RKO (cell line): ENCODE data around the gene ENTR1.

Experiments used
- DNase-seq: peaks from one replicate; pipeline ENCODE4 v3.0.0-alpha.2; 2016; ENCODE audit warnings: low spot score

Gene ENTR1

DNA sequence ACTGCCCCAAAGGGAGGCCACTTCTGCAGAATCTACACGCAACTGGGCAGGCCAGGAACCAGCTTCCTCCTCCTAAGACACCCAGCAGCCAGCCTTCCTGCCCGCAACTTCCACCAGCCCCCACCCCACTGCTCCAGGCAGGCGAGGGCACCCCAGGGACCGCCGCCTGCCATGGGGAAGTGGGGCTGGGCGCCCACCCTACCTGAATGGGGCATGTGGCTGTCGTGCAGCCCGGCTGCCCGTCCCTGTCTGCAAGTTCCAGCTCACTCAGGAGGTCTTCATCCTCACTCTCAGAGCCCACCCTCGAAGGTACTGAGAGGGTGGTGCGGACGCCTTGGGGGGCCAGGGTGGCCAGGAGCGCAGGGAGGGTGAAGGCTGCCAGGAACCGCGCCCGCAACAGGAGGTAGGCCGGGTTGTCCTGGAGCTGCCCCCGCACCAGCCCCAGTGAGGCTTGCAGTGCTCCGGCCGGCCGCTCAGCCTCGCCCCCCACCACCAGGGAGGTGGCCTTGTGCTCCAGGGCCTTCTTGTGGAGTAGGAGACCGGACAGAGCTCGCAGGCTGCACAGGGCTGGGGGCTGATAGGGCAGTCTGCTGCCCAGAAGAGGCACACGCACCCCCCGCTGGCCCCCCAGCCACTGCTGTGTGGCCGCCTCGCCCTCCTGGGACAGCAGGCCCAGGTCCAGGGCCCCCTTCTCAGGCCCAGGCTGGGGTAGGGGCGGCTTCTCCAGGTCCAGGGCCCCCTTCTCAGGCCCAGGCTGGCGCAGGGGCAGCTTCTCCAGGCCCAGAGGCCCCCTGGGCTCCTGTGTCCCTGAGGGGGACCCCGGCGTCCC lies 32.9 kb downstream of the ENTR1 start:
- DNase-seq = no peak

DNA sequence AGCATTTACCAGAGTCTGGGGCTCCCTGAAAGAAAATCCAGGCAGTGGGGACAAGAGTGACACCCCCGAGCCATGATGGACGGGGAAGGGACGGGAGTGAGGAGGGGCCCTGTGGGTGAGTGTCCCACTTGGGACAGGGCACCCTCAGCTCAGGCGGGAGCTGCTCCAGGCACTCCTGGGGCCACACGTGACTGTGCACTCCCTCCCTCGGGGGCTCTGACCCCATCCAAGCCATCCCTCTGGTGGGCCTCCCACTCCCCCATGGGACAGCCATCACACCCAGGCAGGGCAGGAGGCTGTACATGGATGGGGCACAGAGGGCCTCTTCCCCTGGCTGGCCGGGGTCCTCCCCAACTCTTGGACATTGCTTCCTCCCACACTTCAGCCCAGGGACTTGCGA lies 34.0 kb downstream of the ENTR1 start:
- no peak for DNase-seq

DNA sequence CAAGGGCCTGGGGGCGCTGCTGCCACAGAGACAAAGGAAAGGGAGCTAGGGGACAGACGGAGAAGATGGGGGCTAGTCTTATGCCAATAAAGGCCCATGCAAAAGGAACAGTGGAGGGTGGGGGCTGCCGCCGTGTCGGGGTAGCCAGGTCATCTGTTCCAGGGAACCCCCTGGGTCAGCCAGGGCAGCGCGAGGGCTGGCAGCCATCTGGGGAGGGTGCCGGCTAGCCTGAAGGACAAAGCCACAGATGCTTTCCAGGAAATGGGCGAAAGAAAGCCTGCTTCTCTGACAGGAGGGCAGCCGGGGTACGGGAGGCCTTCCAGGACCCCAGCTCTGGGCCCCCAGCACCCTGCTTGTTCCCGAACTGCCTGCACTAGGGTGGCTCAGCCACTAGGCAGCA lies 35.3 kb downstream of the ENTR1 start:
- no peak for DNase-seq

DNA sequence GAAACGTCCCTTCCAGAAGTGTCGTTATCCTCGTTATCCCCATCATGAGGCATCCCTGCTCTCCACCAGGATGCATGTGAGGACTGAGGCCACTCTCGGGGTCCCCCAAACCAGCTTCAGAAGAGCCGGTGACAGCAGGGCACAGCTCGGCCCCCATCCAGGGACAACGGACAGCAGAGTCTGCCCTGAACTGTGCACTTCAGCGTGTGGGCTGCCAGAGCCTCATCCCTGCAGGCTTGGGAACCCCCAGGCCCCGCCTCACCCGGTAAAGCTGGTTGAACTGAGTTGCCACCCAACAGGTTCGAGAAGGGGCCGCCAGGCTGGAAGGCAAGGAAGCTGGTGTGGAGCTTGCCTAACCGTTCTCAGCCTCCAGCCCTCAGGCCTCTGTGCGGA lies 36.2 kb downstream of the ENTR1 start:
- no peak for DNase-seq

DNA sequence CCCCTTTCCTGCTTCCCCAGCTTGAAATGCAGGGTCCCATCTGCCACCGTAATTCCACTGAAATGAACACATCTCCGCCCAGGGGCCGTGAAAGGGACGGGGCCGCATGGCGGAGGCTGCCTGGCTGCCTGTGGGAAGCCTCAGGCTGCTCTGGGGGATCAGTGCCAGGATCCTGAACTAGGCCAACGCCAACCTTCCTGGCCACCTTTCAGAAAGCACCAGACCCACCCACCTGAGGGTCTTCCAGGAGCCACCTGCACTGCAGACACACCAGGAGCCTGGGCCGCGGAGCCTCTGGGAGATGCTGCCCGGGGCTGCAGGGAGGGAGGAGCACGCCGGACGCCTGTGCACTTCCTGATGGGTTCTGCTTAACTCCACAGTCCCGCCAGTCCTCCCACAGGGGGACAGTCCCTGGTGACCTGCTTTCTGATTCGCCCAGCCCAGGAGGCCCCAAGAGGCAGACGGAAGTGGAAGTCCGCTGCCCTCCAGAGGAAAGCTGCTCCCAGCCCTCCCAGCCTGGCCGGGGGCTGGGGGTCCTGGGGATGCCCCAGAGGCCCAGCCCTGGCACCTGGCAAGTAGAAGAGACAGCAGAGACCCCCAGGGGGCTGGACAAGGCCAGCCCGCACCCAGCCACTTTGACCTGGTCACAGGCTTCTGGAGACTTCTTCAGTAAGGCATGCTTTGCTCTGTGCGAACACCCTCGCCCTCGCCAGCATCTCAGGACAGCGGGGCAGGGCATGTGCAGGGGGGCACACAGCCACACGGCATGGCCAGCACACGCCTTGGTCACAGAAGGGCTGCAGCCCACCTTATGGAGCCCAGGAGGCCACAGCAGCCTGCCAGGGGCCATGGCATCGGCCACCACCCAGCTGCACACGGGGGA lies 36.9 kb downstream of the ENTR1 start, which contains the start of gene CARD9:
Gene CARD9 (minus strand): TSS at position 370 of the 883 bp plus-strand sequence. CDS start 1,591 bp downstream, outside the sequence.
- no peak for DNase-seq

DNA sequence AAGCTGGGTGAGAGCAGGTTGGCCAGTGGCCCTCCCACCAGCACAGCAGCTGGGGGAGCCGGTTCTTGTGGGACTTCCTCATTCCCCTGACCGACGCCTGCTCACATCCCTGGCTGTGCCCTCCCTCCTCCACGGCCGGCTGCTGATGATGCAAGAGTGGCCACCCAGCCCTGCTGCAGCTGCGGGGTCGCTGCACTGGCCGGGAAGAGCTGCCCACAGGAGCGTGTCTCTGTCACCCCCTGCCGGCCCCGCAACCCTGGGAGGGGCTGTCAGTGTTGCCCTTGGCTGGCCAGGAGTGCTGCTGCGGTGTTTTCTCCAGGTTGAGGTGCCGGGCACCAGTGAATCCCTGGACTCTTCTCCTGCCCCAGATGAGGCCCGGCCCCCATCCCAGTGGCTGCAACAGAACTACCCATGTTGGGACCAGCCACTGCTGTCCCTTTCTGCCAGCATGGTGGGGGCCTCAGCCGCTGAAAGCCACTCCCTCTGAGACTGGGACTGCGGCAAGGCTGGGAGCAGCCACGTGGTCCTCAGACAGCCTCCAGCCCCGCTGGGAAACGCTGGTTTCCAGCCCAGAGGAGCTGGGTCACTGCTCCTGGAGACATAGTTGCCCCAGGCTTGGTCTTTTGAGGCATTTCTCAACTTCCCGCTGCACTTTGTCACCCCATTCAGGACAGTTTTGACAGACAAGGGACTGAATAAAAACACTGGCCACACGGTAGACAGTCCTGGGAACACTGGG lies 37.7 kb downstream of the ENTR1 start:
- no peak for DNase-seq

DNA sequence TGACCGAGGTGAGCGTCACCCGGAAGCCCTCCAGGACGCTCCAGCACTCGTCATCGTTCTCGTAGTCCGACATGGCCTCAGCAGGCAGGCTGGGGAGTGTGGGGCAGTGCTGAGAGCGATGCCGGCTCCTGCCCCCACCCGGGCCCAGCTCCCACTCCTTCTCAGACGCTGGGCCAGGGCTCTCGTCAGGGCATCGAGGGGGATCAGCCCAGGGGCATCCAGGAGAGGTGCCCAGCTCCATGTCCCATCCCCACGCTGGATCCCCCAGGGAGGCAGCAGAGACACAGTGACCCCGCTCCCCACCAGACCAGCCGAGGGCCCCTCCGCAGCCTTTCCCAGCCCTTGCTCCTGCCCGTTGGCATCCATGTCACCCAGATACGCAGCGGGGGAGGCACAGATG lies 38.4 kb downstream of the ENTR1 start:
- DNase-seq = no peak

DNA sequence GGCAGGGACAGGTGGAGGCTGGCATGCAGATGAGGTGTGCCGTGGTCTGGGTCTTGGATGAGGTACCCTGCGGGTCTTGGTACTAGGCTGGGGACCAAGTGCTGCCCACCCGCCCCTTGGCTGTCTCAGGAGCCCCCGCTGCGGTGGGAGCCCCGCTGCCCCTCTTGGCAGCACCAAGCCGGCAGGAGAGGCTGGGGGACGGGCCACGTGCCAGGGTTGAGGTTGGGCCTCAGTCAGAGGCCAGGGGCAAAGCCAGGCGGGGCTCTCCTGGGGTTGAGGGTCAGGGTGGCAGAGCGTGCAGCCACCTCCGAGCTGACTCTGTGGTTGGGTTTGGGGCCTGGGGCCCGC lies 38.9 kb downstream of the ENTR1 start:
- no peak for DNase-seq

DNA sequence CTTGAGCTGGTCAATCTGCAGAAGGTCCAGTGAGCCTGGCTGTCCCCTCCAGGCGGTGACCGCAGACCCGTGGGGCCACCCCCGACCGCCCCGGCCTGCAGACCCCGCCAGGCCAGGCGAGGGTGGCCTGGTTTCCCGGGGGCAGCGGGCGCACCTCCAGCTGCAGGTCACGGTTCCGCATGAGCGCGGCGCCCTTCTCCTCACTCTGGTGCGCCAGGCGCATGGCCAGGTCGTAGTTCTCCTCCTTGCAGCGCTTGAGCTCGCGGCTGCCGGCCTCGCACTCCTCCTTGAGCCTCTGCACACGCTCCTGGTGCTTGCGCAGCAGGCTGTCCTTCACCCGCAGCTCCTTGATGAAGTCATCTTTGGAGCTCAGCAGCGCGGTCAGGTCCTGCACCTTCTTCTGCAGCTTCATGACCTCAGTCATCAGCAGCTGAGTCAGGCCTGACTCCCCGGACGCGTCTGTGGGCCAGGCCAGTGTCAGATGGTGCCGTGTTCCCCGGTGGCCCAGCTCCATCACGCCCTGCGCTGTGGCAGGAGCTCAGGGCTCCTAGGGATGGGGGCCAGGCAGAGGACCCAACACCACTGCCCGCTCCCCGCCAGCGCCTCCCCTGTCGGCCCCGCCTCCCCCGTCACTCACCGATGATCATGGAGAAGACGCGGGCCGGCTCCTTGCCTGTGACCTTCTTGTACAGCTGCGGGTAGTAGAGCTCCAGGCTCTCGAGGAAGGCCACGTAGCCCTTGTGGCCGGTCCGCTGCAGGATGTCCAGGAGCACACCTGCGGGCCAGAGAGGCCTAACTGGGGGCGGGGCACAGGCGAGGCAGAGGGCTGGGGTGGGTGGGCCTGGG lies 39.5 kb downstream of the ENTR1 start:
- DNase-seq = peak; percentile 92

DNA sequence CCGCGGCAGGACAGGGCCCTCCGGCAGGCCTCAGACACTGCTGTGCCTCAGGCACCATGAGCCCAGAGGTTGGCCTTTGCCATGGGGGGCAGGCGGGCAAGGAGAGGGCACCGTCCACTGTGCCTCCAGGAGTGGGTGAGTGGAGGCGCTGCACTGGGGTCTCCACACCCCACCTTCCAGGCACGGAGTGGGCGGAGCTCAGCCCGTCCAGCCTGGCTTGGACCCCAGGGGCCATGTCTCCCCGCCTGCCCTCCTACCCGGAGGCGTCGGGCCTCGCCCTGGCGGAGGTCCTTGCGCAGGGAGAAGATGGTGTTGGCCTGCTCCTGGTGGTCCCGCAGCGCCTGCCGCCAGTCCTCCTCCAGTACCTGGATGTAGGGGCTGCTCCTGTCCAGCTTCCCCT lies 40.4 kb downstream of the ENTR1 start:
- no peak for DNase-seq

DNA sequence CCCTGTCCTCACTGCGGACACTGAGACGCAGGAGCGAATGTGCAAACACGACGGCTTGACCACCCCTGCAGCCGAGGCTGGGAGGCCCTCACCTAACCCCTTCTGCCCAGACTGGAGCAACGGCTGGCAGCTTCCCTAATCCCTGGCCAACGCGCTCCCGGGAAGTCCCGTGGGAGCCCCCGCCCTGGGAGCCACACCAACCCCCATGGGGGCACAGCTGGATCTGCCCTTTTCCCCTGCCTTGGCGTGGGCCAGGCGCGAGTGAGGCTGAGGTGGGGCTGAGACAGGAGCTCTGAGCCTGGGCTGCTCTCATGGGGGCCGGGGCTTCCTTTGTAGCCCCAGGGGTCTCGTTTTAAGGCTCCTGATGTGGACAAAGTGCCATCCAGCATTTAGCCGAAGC lies 42.2 kb downstream of the ENTR1 start:
- no peak for DNase-seq

DNA sequence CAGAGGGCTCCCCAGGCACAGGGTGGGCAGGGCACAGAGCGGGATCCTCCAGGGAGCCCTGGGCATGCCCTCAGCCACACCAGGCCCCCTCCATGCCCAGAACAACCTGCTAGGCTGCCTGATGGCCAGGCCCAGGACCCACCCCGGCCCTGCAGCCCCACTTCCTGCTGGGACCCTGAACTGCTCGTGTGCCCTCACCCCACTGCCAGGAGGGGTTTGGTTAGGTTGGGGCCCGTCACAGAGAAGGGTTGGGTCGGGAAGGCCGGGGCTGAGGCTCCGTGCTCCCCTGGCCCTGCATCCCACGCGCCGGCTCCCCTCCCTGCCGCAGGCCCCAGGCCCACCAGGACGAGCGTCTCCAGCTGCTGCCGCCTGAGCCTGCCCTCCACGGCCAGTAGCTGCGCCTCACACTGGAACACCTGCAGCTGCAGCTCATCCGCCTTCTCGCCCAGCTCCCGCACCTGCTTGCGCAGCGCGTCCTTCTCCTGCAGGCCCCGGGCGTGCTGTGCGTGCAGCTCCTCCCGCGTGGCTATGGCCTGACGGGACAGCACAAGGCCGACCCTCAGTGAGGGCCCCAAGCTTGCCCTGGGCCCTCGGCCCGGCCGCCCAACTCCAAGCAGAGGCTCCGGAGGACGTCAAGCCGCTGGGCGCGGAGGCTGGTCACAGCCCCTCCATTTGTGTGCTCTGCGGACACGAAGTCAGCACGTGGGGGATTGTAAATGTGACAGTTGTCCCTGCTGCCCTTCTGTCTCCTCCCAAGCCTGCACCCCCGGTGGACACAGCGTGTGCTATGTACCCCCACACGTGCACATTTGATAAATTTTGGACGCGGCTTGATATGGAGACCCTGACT lies 42.9 kb downstream of the ENTR1 start:
- no peak for DNase-seq

DNA sequence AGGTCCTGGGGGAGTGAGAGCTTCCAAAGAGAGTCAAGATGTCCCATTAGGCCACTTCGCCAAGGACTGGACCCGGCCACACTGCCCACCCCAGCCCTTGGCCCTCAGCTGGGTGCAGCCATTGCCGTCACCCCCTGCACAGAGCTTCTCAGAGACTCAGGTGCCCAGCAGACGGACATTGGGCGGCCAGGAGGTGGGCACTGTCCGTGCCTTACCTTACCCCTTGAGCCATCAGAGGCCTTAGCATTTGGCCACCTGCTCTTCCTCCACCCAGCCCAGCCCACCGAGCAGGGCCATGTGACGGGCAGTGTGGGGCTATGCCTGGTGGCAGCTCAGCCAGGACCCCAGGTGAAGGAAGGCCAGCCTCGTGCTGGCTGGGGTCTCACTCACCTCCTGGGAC lies 43.6 kb downstream of the ENTR1 start:
- no peak for DNase-seq

DNA sequence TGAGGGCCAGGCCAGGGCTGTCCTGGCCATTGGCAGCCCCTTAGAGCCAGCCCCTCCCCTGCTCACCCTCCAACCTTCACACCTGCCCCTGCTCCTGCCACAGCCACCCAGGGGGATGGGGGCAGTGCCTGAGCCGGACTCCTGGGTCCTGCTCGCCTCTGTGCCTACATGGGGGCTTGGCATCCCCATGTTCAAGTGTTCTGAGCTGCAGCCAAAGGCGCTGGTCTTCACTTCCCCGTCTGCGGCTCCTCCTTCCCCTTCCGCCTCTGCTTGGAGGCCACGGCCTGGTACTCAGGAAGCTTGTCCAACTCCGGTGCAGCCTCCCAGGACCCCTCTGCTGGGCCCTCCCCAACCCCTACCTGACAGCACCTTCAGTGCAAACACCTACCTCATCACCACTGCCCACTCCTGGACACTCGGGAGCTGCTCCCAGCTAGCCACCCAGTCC lies 44.6 kb downstream of the ENTR1 start:
- no peak for DNase-seq

DNA sequence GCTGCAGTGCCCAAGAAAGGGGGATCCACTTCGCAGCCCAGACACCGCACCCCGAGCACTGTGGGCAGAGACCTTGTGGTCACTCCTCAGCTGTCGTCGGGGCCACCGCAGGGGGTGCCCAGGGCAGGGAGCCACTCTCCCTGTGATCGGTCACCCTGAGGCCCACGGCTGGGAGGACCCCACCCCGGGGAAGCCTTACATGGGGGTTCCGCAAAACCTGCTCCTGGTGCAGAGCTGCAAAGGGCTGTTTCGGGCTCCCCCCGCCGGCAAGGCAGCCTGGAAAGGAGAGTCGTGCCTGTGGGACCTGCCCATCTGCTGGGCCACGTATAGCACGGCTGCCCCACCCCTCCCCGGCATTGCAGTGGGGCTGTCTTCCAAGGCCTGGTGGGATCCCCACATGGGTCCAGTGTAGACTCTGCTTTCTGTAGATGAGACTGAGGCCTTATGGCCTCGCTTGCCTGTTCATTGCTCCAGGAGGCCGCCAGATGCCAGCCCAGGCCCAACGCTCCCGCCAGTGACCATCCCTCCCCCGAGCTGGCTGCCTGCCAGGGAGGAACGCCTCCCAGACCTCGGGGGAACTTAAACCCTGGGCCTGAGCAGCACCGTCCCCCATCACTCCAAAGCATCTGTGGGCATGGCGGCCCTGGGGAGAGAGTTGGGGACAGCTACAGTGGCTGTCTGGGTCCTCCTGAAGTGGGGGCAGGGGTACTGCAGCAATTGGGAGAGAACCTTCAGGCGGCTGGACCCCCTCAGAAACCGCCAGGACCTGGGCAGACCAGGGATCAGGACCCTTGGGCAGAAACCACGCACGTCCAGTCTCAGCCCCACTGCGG lies 45.3 kb downstream of the ENTR1 start:
- DNase-seq = no peak

DNA sequence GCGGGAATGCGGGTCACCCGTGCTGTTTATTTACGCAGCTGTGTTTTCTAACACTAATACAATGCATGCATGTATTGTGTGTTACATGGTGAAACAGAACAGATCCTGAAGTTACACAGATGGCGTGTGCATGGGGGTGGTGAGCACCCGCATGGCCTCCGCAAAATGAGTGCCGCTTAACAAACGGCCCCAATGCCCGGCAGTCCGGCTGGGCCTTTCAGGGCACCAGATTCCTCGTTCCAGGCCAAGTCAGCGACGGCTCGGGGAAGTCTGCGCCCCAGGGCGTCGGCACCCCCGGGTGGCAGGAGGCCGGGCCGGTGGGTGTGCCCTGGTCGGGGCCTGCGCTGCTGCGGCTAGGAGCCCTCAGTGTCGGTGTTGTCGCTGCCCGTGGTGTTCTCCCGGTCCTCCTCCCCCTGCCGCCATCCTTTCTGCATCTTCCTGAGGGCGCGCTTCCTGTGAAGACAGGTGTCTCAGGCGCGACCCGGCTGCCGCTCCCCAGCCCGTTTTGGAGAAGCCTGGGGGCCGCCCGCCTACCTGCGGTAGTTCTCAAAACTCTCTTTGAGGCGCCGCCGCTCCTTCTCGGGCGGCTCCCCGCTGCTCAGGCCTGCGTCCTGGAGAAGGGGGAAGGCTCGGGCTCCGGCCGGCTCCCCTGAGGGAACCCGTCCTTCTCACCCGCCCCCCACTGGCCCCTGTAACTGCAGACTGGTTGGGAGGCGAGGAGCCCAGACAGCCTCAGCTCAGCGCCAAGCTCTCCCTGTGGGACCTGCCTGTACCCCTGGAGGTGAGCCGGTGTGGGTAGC lies 46.3 kb downstream of the ENTR1 start:
- no peak for DNase-seq

DNA sequence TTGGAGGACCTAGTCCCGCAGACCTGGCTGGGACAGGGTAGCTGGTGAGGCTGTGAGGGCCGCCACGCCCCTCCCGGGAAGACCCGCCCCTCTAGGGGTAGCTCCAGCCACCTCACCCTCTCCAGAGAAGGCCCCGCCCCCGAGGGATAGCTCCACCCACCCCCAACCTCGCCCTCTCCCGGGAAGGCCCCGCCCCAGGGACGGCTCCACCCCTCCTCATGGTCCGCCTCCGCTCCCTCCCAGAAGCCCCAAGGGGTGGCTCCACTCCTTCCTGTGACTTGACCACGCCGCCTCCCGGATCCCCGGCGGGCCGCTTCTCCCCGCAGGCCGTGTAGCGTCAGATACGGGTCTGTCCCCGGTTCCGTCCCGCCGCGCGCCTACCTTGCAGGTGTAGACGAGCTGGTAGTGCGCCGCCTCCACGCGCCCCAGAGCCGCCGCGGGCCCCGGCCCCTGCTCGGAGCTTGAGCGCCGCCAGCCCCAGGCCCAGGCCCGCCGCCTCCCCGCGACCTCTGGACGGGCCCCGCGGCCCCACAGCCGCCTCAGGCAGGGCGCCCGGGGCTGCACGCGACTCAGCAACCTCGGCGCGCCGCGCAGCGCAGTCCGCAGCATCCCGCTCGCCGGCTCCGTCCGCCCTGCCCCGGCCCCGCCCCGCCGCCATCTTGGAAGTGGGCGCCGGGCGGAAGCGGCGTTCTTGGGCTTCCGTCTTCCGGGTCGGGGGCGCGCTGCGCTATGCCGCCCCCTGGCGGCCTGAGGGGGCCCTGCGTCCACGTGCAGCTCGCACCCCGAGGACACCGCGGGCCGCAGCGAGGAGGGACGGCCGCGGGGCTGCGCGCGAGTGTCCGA lies 47.1 kb downstream of the ENTR1 start, which contains the start of gene DNLZ:
Gene DNLZ (minus strand): TSS at position 639 of the 843 bp plus-strand sequence. CDS start 30 bp downstream, at position 609.
- DNase-seq = peak; percentile 96

DNA sequence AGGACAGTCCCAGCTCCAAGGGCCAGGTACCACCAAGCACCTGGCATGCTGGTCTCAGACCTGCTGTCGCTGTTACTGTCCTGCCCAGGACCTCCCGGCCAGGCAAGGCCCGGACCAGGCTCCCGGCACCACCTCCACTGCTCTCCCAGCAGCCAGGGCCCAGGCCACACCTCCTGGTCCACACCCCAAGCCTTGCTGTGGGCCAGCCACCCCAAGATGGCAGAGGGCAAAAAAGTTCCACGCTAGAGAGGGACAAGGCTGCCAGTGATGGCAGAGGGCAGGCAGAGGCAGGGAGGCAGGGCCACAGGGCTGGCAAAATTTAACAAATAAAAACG lies 48.0 kb downstream of the ENTR1 start:
- DNase-seq = no peak
